ENCODE results near the gene BAHCC1. TPM values are rescaled to one million over a fixed set of nuclear protein-coding genes. Genes with fewer than 3 reads are reported as not detected.
"Not testable (repeated sequence)": the region's sequence is repeated elsewhere in the genome, so short reads cannot be mapped to it uniquely, and the experiment has no call there.

The BAHCC1 gene
- total RNA-seq: 8.4 TPM

DNA sequence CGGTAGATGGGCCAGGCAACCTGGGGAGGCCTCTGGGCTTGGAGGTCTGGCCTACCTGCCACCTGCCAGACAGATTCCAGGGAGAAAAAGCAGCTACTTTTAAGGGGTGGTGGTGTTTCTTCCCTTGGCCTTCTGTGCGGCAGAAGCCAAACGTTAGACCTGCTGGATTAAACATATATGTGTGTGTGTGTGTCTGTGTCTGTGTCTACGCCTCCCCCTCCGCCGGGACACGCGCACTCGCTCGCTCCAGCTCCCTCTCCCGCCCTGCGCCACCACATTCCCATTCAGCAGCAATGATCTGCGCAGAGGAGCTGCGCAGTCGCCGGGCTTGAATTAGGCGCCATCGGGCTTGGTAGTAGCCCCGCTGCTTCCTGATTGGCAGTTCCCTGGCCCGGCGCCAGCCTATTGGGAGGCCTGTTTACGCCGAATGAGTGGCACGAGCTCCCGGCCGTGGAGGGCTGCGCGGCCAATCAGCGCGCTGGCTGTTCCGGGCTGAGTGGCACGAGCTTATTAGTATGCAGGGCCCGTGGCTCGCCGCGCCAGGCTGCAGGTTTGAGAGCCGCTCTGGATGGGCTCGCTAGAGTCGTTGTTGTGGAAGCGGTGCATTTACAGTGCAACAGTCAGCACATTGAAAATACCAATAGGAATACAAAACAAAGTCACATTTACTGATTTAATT is at the start of gene BAHCC1:
TSS of gene BAHCC1 (plus strand) at position 537 of the 679 bp plus-strand sequence. CDS start 4,283 bp downstream, outside the sequence.
- H3K9me3 ChIP-seq (ENCODE audit: control insufficient read depth in 3 of 3, low read length in 3 of 3): no peaks in the 10 kb centered on the region
- peak within 1 kb of the TSS; percentile 96 for H3K27ac ChIP-seq (ENCODE audit: low read depth, low read length)
- peaks cover 0 to 3% (median 3%) of the 10 kb centered on the region in 3 donors for H3K36me3 ChIP-seq (ENCODE audit: control insufficient read depth in 3 of 3, insufficient read depth in 3 of 3, low read length in 3 of 3)
- H3K4me3 ChIP-seq (ENCODE audit: low read length in 3 of 3): peak within 1 kb of the TSS; percentile 79 to 90 (median 87)
- peaks cover 35 to 65% (median 37%) of the 10 kb centered on the region in 3 donors for H3K4me1 ChIP-seq (ENCODE audit: control insufficient read depth in 3 of 3, insufficient read depth in 3 of 3, low read length in 3 of 3)
- H3K27me3 ChIP-seq (ENCODE audit: control insufficient read depth in 3 of 3, insufficient read depth in 3 of 3, low read length in 3 of 3): peaks cover 0 to 7% (median 0%) of the 10 kb centered on the region in 3 donors
- peak within 1 kb of the TSS; percentile 91 to 96 (median 95) for H3K9ac ChIP-seq (ENCODE audit: low read depth in 1 of 3, low read length in 3 of 3)

DNA sequence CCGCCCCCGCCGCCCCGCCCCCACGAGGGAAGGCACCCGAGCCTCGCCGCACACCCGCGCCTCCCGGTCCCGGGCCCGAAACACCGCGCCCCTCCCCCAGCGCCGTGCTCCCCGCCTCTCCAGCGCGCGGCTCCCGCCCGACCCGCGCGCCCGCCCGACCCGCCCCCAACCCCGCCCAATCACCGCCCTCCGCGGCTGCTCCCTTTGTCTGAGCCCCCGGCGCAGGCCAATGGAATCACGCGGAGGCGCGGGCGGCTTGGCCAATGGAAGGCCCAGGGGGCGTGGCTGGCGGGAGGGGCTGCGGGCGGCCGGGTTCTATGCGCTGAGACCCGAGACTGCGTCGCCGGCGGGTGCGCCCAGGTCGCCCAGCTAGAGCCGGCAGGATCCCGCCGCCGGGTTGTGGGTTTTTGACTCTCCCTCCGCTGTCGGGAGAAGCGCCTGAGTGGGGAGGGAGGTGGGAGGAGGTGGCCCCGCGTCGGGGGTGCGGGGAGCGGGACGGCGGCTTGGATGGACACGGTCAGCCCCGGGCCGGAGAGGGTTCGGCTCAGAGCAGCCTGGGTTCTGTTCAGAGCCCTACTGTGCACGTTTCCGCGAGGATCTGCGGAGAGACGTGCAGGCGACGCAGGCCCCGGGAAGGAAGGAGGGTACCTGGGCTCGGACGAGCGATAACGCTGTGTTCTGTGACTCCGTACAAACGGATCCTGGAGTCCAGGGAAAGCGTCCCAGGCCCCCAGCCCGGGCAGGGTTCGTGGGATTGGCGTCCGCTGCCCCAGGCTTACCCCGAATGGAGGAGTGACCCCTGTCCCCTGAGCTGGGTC is 49.0 kb upstream of the BAHCC1 start:
- Histone ChIP-seq H3K9ac (ENCODE audit: low read depth in 1 of 3, low read length in 3 of 3) (peak overlapping the region; percentile 81 to 92 (median 81)), H3K9me3 (ENCODE audit: control insufficient read depth in 3 of 3, low read length in 3 of 3) (no peaks in the 10 kb centered on the region), H3K27ac (ENCODE audit: low read depth, low read length) (peak overlapping the region; percentile 84), H3K4me3 (ENCODE audit: low read length in 3 of 3) (peak overlapping the region; percentile 67 to 83 (median 79)), H3K27me3 (ENCODE audit: control insufficient read depth in 3 of 3, insufficient read depth in 3 of 3, low read length in 3 of 3) (no peaks in the 10 kb centered on the region), H3K36me3 (ENCODE audit: control insufficient read depth in 3 of 3, insufficient read depth in 3 of 3, low read length in 3 of 3) (no peaks in the 10 kb centered on the region), H3K4me1 (ENCODE audit: control insufficient read depth in 3 of 3, insufficient read depth in 3 of 3, low read length in 3 of 3) (peaks cover 11 to 45% (median 18%) of the 10 kb centered on the region in 3 donors)

DNA sequence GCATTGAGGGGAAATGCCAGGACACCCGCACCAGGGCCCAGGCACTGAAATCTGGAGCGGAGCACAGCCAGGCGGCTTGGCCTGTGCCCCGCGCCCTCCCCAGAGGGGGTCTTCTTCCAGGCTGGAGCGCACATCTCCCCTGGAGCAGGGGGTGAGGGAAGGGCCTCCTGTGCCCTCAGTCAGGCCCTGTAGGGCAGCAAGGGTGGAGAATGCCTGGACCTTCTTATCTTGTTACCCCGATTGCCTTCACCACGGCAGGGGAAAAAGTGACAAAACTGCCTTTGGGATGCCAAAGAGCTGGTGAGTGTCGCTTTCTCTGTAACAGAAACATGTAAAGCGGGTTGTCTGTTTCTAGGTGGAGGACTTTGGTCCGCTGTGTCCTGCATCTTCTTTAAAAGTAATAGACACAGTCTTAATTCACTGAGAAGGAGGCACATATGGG is 48.3 kb upstream of the BAHCC1 start:
- no peaks in the 10 kb centered on the region for H3K36me3 ChIP-seq (ENCODE audit: control insufficient read depth in 3 of 3, insufficient read depth in 3 of 3, low read length in 3 of 3)
- peak overlapping the region; percentile 84 for H3K27ac ChIP-seq (ENCODE audit: low read depth, low read length)
- no peaks in the 10 kb centered on the region for H3K9me3 ChIP-seq (ENCODE audit: control insufficient read depth in 3 of 3, low read length in 3 of 3)
- H3K27me3 ChIP-seq (ENCODE audit: control insufficient read depth in 3 of 3, insufficient read depth in 3 of 3, low read length in 3 of 3): no peaks in the 10 kb centered on the region
- peak overlapping the region; percentile 67 to 83 (median 79) for H3K4me3 ChIP-seq (ENCODE audit: low read length in 3 of 3)
- H3K9ac ChIP-seq (ENCODE audit: low read depth in 1 of 3, low read length in 3 of 3): peak overlapping the region; percentile 81 to 92 (median 81)
- peaks cover 11 to 39% (median 15%) of the 10 kb centered on the region in 3 donors for H3K4me1 ChIP-seq (ENCODE audit: control insufficient read depth in 3 of 3, insufficient read depth in 3 of 3, low read length in 3 of 3)

DNA sequence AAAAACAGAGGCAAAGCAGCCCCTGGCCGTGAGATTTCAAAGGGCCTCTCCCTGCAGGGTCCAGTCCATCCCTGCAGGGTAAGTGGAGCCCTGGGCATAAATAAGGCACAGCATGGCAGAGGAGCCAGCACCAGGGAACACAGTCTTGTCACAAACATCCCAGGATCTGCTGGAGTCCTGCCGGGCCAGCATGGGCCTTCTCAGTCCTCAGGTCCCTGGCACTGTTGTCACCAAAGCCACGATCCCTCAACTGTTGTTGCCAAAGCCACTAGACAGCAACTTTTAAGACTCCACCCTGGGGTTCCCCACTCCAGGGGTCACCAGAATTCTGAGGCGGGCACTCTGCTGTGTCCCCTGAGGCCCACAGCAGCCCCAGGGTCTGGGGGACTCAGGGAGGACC is 47.8 kb upstream of the BAHCC1 start:
- Histone ChIP-seq H3K27ac (ENCODE audit: low read depth, low read length) (no peak overlapping the region), H3K4me1 (ENCODE audit: control insufficient read depth in 3 of 3, insufficient read depth in 3 of 3, low read length in 3 of 3) (peaks cover 10 to 36% (median 11%) of the 10 kb centered on the region in 3 donors), H3K27me3 (ENCODE audit: control insufficient read depth in 3 of 3, insufficient read depth in 3 of 3, low read length in 3 of 3) (no peaks in the 10 kb centered on the region), H3K4me3 (ENCODE audit: low read length in 3 of 3) (no peak overlapping the region), H3K36me3 (ENCODE audit: control insufficient read depth in 3 of 3, insufficient read depth in 3 of 3, low read length in 3 of 3) (no peaks in the 10 kb centered on the region), H3K9ac (ENCODE audit: low read depth in 1 of 3, low read length in 3 of 3) (peak overlapping the region in 1 of 3 donors; percentile 8), H3K9me3 (ENCODE audit: control insufficient read depth in 3 of 3, low read length in 3 of 3) (no peaks in the 10 kb centered on the region)

DNA sequence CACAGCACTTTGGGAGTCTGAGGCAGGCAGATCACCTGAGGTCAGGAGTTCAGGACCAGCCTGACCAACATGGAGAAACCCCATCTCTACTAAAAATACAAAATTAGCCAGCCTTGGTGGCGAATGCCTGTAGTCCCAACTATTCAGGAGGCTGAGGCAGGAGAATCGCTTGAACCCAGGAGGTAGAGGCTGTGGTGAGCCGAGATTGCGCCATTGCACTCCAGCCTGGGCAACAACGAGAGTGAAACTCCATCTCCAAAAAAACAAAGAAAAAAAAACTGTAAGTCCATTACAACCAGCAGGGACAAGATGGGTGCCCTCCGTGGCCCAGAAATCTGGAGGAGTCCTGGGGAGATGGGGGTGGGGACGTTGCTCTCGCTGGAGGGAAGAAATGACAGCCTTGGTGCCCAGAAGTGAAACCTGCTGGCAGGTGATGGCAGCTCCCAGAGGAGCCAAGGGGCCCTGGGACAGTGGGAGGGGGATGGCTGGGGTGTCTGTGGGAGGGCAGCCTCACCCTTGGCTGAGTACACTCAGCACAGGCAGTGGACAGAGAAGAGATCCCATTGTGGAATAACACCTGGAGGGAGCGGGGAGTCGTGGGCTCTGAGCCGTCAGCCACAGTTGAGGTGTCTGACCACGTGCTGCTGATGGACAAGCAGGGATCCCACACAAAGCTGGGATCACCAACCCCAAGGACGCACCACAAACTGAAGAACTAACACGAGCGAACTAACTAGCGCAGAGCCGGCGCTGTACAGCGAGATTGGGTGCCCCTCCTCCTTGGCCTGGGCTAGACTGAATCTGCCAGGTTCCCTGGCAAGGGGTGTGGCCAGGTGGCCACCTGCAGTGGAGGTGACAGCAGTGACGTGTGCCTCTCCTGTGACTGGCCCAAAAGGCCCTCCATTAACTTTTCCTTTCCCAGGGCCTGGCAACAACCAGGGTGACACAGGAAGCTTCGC is 46.9 kb upstream of the BAHCC1 start:
- Histone ChIP-seq H3K4me3 (ENCODE audit: low read length in 3 of 3) (no peak overlapping the region), H3K27me3 (ENCODE audit: control insufficient read depth in 3 of 3, insufficient read depth in 3 of 3, low read length in 3 of 3) (no peaks in the 10 kb centered on the region), H3K4me1 (ENCODE audit: control insufficient read depth in 3 of 3, insufficient read depth in 3 of 3, low read length in 3 of 3) (peaks cover 9 to 29% (median 9%) of the 10 kb centered on the region in 3 donors), H3K36me3 (ENCODE audit: control insufficient read depth in 3 of 3, insufficient read depth in 3 of 3, low read length in 3 of 3) (no peaks in the 10 kb centered on the region), H3K9ac (ENCODE audit: low read depth in 1 of 3, low read length in 3 of 3) (no peak overlapping the region), H3K9me3 (ENCODE audit: control insufficient read depth in 3 of 3, low read length in 3 of 3) (no peaks in the 10 kb centered on the region), H3K27ac (ENCODE audit: low read depth, low read length) (no peak overlapping the region)

DNA sequence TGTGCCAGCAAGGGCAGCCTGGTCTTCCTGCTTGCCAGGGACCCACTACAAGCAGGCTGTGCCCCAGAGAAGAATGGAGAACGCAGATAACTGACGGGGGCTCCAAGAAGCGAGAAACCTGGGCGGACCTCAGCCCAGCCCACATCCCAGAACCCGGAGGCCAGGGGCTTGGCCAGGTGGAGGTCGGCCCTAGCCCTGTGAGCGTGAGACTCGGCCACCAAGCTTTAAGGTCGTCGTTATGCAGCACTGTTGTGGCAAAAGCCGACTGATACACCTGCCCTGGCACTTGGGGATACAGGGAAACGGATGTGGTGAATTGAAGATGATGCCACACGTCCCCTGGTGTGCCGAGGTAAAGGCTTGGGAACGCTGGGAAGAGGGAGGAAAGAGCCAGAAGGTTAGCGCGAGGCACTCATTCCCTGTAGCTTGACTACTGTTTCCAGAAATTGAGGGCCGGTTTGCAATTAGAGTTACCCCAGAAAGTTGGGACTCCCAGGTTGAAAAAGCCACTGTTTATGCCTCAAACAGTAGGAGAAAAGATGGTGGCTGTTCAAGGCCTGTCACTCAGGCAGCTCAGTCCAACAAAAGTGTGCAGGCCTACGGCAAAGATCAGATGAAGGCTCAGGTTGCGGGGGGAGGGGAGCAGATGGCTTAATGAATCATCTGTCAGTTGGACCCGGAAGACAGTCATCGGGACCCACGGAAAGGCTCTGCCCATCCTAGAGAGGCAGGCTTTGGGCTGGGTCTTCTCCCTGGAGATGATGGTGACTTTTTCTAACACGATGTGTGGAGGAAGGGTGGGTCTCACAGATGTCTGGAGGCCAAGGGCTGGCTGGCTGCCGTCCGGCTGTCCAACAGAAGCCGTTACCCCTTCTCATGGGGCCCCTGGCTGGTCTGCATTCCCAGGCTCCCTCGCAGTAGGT is 45.6 kb upstream of the BAHCC1 start:
- no peaks in the 10 kb centered on the region for H3K36me3 ChIP-seq (ENCODE audit: control insufficient read depth in 3 of 3, insufficient read depth in 3 of 3, low read length in 3 of 3)
- peaks cover 9 to 24% (median 9%) of the 10 kb centered on the region in 3 donors for H3K4me1 ChIP-seq (ENCODE audit: control insufficient read depth in 3 of 3, insufficient read depth in 3 of 3, low read length in 3 of 3)
- H3K9me3 ChIP-seq (ENCODE audit: control insufficient read depth in 3 of 3, low read length in 3 of 3): no peaks in the 10 kb centered on the region
- no peak overlapping the region for H3K9ac ChIP-seq (ENCODE audit: low read depth in 1 of 3, low read length in 3 of 3)
- no peak overlapping the region for H3K27ac ChIP-seq (ENCODE audit: low read depth, low read length)
- no peaks in the 10 kb centered on the region for H3K27me3 ChIP-seq (ENCODE audit: control insufficient read depth in 3 of 3, insufficient read depth in 3 of 3, low read length in 3 of 3)
- H3K4me3 ChIP-seq (ENCODE audit: low read length in 3 of 3): no peak overlapping the region

DNA sequence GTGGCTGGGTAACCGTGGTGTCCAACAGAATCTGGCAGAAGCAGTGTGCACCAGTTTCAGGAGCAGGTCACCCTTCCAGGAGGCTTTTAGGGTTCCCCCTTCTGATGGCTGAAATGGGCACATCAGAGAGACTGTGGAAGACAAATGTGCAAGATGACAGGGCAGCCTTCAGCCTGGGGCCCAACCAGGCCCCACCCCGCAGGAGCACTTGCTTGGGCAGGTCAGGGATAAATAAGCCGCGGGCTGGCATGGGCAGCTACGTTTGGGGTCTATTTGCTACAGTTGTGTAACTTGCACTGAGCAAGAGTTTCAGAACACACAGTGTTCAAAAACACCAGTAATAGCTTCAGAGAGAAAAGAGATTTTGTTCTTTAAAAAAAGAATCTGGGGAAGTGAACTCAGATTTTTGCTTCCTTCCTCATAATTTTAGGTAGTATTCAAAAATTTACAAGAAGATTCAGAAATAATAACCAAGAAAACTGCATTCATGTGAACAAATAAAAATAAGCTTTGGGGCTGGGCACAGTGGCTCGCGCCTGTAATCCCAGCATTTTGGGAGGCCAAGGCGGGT is 44.9 kb upstream of the BAHCC1 start:
- no peaks in the 10 kb centered on the region for H3K27me3 ChIP-seq (ENCODE audit: control insufficient read depth in 3 of 3, insufficient read depth in 3 of 3, low read length in 3 of 3)
- no peak overlapping the region for H3K4me3 ChIP-seq (ENCODE audit: low read length in 3 of 3)
- H3K4me1 ChIP-seq (ENCODE audit: control insufficient read depth in 3 of 3, insufficient read depth in 3 of 3, low read length in 3 of 3): peaks cover 9 to 19% (median 9%) of the 10 kb centered on the region in 3 donors
- no peak overlapping the region for H3K9ac ChIP-seq (ENCODE audit: low read depth in 1 of 3, low read length in 3 of 3)
- H3K36me3 ChIP-seq (ENCODE audit: control insufficient read depth in 3 of 3, insufficient read depth in 3 of 3, low read length in 3 of 3): no peaks in the 10 kb centered on the region
- no peak overlapping the region for H3K27ac ChIP-seq (ENCODE audit: low read depth, low read length)
- no peaks in the 10 kb centered on the region for H3K9me3 ChIP-seq (ENCODE audit: control insufficient read depth in 3 of 3, low read length in 3 of 3)

DNA sequence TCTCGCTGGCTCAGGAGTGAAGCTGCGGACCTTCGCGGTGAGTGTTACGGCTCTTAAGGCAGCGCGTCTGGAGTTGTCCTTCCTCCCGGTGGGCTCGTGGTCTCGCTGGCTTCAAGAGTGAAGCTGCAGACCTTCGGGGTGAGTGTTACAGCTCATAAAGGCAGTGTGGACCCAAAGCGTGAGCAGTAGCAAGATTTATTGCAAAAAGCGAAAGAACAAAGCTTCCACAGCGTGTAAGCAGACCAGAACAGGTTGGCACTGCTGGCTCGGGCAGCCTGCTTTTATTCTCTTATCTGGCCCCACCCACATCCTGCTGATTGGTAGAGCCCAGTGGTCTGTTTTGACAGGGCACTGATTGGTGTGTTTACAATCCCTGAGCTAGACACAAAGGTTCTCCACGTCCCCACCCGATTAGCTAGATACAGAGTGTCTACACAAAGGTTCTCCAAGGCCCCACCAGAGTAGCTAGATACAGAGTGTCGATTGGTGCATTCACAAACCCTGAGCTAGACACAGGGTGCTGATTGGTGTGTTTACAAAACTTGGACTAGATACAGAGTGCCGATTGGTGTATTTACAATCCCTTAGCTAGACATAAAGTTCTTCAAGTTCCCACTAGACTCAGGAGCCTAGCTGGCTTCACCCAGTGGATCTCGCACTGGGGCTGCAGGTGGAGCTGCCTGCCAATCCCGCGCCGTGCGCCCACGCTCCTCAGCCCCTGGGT is 43.8 kb upstream of the BAHCC1 start:
- H3K36me3 ChIP-seq (ENCODE audit: control insufficient read depth in 3 of 3, insufficient read depth in 3 of 3, low read length in 3 of 3); H3K9me3 ChIP-seq (ENCODE audit: control insufficient read depth in 3 of 3, low read length in 3 of 3); H3K4me3 ChIP-seq (ENCODE audit: low read length in 3 of 3); H3K27ac ChIP-seq (ENCODE audit: low read depth, low read length); H3K27me3 ChIP-seq (ENCODE audit: control insufficient read depth in 3 of 3, insufficient read depth in 3 of 3, low read length in 3 of 3); H3K9ac ChIP-seq (ENCODE audit: low read depth in 1 of 3, low read length in 3 of 3): not testable (repeated sequence)
- H3K4me1 ChIP-seq (ENCODE audit: control insufficient read depth in 3 of 3, insufficient read depth in 3 of 3, low read length in 3 of 3): peaks cover 8 to 17% (median 8%) of the 10 kb centered on the region in 3 donors
